SK-N-MC (cell line): ENCODE results near the gene ZDHHC7.
"Not testable (repeated sequence)": the region's sequence is repeated elsewhere in the genome, so short reads cannot be mapped to it uniquely, and the experiment has no call there.

Experiments used
- DNase-seq: peaks from one replicate; pipeline ENCODE4 v3.0.0-alpha.2; 2011; ENCODE audit warnings: low read depth, low spot score
- H3K27ac ChIP-seq: fragments of 200-600 bp; sonication (generic); 2 replicates; pipeline ENCODE4 v1.5.1; 2016; ENCODE audit warnings: mixed run types
- H3K36me3 ChIP-seq: fragments of 200-600 bp; sonication (generic); 2 replicates; pipeline ENCODE4 v1.6.1; 2017; ENCODE audit warnings: antibody characterized with exemption, low read length, mixed read lengths; ENCODE audit not compliant: insufficient read depth
- H3K4me3 ChIP-seq: fragments of 200-600 bp; sonication (generic); 2 replicates; pipeline ENCODE4 v1.5.1; 2016
- H3K9ac ChIP-seq: fragments of 200-600 bp; sonication (generic); 2 replicates; pipeline ENCODE4 v1.8.0; 2017; ENCODE audit warnings: mixed run types, mixed read lengths; ENCODE audit not compliant: insufficient read length
- H3K9me3 ChIP-seq: fragments of 200-600 bp; sonication (generic); 2 replicates; pipeline ENCODE4 v1.6.1; 2017; ENCODE audit warnings: low read depth, mild to moderate bottlenecking, antibody characterized with exemption, low read length, moderate library complexity, mixed read lengths
- EZH2 ChIP-seq: fragments of 200-600 bp; sonication (generic); IDR thresholded peaks from one replicate; pipeline ENCODE4 v1.6.1; 2017; ENCODE audit warnings: antibody characterized with exemption
- FOXP2 ChIP-seq: optimal IDR thresholded peaks from 2 replicates; pipeline ENCODE3; 2011; ENCODE audit warnings: mild to moderate bottlenecking, moderate library complexity; ENCODE audit not compliant: insufficient read depth; ENCODE audit errors: extremely low read length, control extremely low read depth
- POLR2AphosphoS5 ChIP-seq: IDR thresholded peaks from 2 replicates; pipeline ENCODE4 v1.6.1; 2012; ENCODE audit warnings: mild to moderate bottlenecking, low read depth, low read length, borderline replicate concordance

Gene ZDHHC7

GRCh38 chr16:85034591-85035433 lies 23.5 kb upstream of the ZDHHC7 start:
- H3K4me3 ChIP-seq = no peak overlapping the region
- TF ChIP-seq EZH2 (no peak), FOXP2 (no peak), POLR2AphosphoS5 (no peak)
- DNase-seq = no peak
- no peak overlapping the region for H3K9ac ChIP-seq
- no peaks in the 10 kb centered on the region for H3K9me3 ChIP-seq
- H3K27ac ChIP-seq = no peak overlapping the region
- H3K36me3 ChIP-seq = no peaks in the 10 kb centered on the region

- H3K36me3 ChIP-seq = no peaks in the 10 kb centered on the region
- no peak overlapping the region for H3K4me3 ChIP-seq
- no peak overlapping the region for H3K9ac ChIP-seq
- no peaks in the 10 kb centered on the region for H3K9me3 ChIP-seq
- TF ChIP-seq FOXP2 = no peak
- no peak for TF ChIP-seq EZH2
- no peak for TF ChIP-seq POLR2AphosphoS5
- DNase-seq = no peak
- H3K27ac ChIP-seq = no peak overlapping the region
Measured at GRCh38 chr16:85033171-85033570, 21.8 kb upstream of the ZDHHC7 start.

GRCh38 chr16:85032187-85032586 lies 20.9 kb upstream of the ZDHHC7 start:
- not testable (repeated sequence) for H3K36me3 ChIP-seq, H3K4me3 ChIP-seq, DNase-seq, H3K9ac ChIP-seq, H3K27ac ChIP-seq, H3K9me3 ChIP-seq

GRCh38 chr16:85031451-85031850 lies 20.1 kb upstream of the ZDHHC7 start:
- H3K9me3 ChIP-seq = no peaks in the 10 kb centered on the region
- H3K4me3 ChIP-seq = no peak overlapping the region
- H3K9ac ChIP-seq = no peak overlapping the region
- DNase-seq = no peak
- H3K36me3 ChIP-seq = no peaks in the 10 kb centered on the region
- H3K27ac ChIP-seq = no peak overlapping the region
- TF ChIP-seq EZH2 = no peak
- no peak for TF ChIP-seq FOXP2
- TF ChIP-seq POLR2AphosphoS5 = no peak

- no peak overlapping the region for H3K9ac ChIP-seq
- no peaks in the 10 kb centered on the region for H3K36me3 ChIP-seq
- TF ChIP-seq EZH2 = no peak
- TF ChIP-seq FOXP2 = no peak
- TF ChIP-seq POLR2AphosphoS5 = no peak
- no peaks in the 10 kb centered on the region for H3K9me3 ChIP-seq
- no peak for DNase-seq
- no peak overlapping the region for H3K4me3 ChIP-seq
- H3K27ac ChIP-seq = no peak overlapping the region
Measured at GRCh38 chr16:85029981-85030401, 18.7 kb upstream of the ZDHHC7 start.

GRCh38 chr16:85029408-85029784 lies 18.1 kb upstream of the ZDHHC7 start:
- peak overlapping the region; percentile 30; the same call in 1 of the 2 replicates for H3K4me3 ChIP-seq
- TF ChIP-seq FOXP2 (no peak), POLR2AphosphoS5 (no peak), EZH2 (no peak)
- H3K9ac ChIP-seq = no peak overlapping the region
- no peak overlapping the region for H3K27ac ChIP-seq
- H3K36me3 ChIP-seq = no peaks in the 10 kb centered on the region
- H3K9me3 ChIP-seq = no peaks in the 10 kb centered on the region
- DNase-seq = no peak

- no peak for TF ChIP-seq FOXP2
- TF ChIP-seq EZH2 = no peak
- no peak for TF ChIP-seq POLR2AphosphoS5
- Histone ChIP-seq H3K9ac (no peak overlapping the region), H3K27ac (no peak overlapping the region)
Measured at GRCh38 chr16:85028685-85029407, 17.5 kb upstream of the ZDHHC7 start.

GRCh38 chr16:85027958-85028684 lies 16.8 kb upstream of the ZDHHC7 start:
- no peak for DNase-seq
- Histone ChIP-seq H3K4me3 (peak overlapping the region; percentile 79), H3K27ac (no peak overlapping the region), H3K9ac (peak overlapping the region; percentile 37), H3K9me3 (no peaks in the 10 kb centered on the region), H3K36me3 (no peaks in the 10 kb centered on the region)
- TF ChIP-seq FOXP2 (no peak), POLR2AphosphoS5 (no peak), EZH2 (no peak)

More at GRCh38 chr16:85028685-85029407, 17.5 kb upstream of the ZDHHC7 start:
- DNase-seq = no peak
- Histone ChIP-seq H3K36me3 (no peaks in the 10 kb centered on the region), H3K4me3 (peak overlapping the region; percentile 79), H3K9me3 (no peaks in the 10 kb centered on the region)
